ENCODE results near the gene TRAF7.
A peak's percentile ranks its signal among the peaks of the same experiment; 100 is the strongest.

Gene TRAF7

GRCh38 chr16:2167068-2167638 is 11.6 kb downstream of the TRAF7 start:
- DNase-seq: no peak

- no peak for DNase-seq
These were observed 14.5 kb downstream of the TRAF7 start for GRCh38 chr16:2170080-2170479.

- DNase-seq: no peak
These were observed 15.2 kb downstream of the TRAF7 start for GRCh38 chr16:2170587-2171435.

GRCh38 chr16:2171601-2172178 is 16.1 kb downstream of the TRAF7 start:
- DNase-seq: no peak

- DNase-seq: no peak
These were observed 17.2 kb downstream of the TRAF7 start for GRCh38 chr16:2172688-2173335.

GRCh38 chr16:2173366-2173765 is 17.8 kb downstream of the TRAF7 start:
- no peak for DNase-seq

- no peak for DNase-seq
These were observed 18.3 kb downstream of the TRAF7 start for GRCh38 chr16:2173916-2174315.

GRCh38 chr16:2174396-2175131 is 19.0 kb downstream of the TRAF7 start:
- DNase-seq: no peak

GRCh38 chr16:2175454-2175853 is 19.9 kb downstream of the TRAF7 start:
- DNase-seq: no peak

- no peak for DNase-seq
These were observed 20.5 kb downstream of the TRAF7 start for GRCh38 chr16:2176047-2176446.

- DNase-seq: no peak
These were observed 21.5 kb downstream of the TRAF7 start for GRCh38 chr16:2177101-2177500.

- no peak for DNase-seq
These were observed 22.0 kb downstream of the TRAF7 start for GRCh38 chr16:2177561-2177960.

GRCh38 chr16:2178321-2179106 is 22.9 kb downstream of the TRAF7 start:
- DNase-seq: peak; percentile 63

GRCh38 chr16:2179107-2179501 is 23.5 kb downstream of the TRAF7 start:
- no peak for DNase-seq

GRCh38 chr16:2179576-2179975 is 24.0 kb downstream of the TRAF7 start:
- DNase-seq: no peak

GRCh38 chr16:2180461-2180860 is 24.9 kb downstream of the TRAF7 start:
- DNase-seq: no peak

GRCh38 chr16:2180962-2181923 is 25.7 kb downstream of the TRAF7 start:
- DNase-seq: no peak

GRCh38 chr16:2181952-2182351 is 26.4 kb downstream of the TRAF7 start:
- DNase-seq: no peak

GRCh38 chr16:2183671-2184070 is 28.1 kb downstream of the TRAF7 start:
- no peak for DNase-seq

- no peak for DNase-seq
These were observed 28.8 kb downstream of the TRAF7 start for GRCh38 chr16:2184346-2184745.

- DNase-seq: no peak
These were observed 29.4 kb downstream of the TRAF7 start for GRCh38 chr16:2184962-2185361.
